GM21515 (cell line): Measurements from ENCODE around the gene EPB41L3.

ENCODE experiments used
- ATAC-seq: cut with Tn5 transposase; IDR thresholded peaks from one replicate; pipeline ENCODE4 v1.9.1; 2021; ENCODE audit not compliant: unreplicated experiment

The EPB41L3 gene

DNA sequence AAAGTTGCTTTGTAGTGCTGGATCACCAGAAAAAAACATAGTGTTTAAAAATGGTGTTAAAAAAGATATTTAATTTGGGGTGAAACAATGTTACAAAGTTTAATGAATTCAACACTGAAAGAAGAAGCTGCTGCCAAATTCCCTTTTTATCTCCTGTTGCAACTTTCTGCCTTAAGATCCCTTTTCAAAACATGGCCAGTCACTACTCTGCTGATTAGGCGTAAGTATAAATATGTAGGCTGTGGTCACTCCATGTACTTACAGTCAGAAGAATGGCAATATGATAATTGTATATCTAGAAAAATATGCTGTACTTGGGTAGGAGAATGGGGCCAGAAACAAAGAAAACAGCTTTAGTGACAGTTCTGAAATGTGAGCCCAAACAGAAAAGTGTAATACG lies 124.8 kb downstream of the EPB41L3 start:
- no peak for ATAC-seq

DNA sequence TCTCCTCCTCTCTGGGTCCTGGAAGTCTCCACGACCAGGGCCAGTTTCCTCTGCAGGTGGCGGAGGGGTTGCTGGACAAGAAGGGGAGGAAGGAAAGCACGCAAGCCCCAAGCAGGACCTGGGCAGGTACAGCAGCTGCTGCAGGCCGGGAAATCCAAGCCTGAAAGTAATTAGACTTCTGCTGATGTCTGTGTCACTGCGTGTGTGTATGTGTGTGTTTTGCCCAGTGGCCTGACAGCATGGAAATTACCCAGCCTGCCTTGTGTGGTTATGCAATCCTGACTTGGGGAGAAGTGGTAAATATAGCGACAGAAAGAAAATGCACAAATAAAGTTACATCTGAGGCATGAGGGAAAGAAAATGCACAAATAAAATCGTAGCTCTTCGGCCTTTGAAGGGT lies 126.5 kb downstream of the EPB41L3 start:
- ATAC-seq, result no peak

DNA sequence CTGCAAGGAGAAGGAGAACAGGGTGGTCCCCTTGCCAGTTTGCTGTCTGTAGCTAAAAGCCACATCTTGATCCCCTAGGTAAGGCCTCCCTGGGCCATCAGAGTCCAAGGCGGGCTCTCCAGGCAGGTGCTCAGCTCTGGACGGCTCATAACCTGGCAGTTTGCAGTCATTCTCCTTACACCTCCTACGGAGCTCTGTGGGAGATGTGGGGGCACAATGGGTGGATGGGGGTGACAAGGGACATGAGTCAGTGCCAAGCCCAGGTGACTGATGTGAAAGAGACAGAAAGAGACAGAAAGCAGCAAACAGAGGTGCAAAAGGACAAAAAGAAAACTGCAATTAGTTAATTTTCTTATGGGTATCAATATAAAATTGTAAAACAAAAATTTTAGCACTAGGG lies 127.7 kb downstream of the EPB41L3 start:
- no peak for ATAC-seq

DNA sequence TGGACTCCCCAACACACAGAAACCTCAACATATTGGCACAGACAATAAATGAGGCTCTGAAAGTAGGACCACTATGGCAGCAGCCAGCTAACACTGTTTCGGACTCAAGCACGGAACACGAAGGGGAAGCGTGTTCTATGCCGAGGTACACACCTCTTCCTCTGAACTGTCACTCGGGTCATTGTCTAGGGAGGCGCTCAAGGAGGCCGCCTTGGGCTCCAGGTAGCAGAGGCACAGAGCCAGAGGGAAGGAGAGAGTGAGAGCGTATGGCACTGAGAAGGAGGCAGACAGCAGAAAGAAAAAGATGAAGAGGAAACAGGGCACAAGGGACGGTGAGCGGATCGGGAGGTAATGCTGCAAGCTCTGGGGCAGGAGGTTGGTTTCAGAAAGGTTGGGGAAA lies 128.1 kb downstream of the EPB41L3 start:
- no peak for ATAC-seq

DNA sequence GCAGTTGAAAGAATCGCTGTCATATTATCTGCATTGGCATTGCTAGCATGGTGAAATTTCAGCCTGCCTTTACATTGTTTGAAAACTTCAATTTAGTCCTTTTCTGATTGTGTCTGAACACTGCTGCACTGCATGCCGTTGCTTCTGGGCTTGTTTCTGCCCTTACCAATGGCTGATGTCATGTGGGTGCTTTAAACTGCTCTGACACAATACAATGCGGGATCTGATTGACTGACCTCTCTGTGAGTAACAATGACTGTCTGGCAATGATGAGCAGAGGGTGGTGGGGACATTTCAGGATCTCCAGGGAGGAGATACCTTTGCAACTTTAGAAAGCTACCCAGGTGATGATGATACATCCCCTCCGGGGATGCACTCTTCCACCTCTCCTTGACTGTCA lies 128.8 kb downstream of the EPB41L3 start:
- no peak for ATAC-seq

DNA sequence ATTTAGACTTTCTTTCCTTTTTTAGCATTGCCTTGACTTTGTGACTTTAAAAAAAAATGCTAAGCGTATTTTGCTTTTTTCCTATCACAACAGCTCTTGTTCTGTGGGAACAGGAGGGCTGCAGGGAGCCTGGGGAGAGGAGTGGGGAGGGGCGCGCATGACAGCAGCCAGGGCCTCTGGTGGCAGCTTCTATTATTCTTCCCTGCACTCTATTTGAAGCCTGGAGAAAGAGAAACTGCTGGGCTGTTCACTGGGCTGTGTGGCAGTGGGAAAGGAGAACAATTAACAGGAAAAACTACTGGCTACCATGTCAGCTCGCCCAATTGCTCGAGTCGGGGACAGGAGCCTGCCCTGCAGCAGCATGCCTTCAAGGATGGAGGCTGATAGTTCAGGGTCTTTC lies 129.3 kb downstream of the EPB41L3 start:
- no peak for ATAC-seq

DNA sequence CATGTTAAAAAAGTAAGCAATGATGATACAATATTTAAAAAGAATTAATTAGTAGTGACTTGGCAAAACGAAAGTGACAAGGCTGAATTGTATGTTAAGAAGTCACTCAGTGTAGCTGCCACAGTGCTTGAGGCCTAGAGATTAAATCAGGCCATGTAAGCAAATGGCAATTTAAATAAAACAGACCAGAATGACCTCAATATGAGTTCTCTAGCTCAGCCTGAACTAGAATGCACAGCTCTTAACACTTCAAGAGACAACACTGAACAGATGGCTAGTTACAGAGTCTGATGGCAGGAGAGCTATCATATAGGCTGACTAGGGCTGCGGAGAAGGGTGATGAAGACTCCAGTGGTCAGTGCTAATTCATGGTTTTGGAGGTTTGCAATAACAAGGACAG lies 130.3 kb downstream of the EPB41L3 start:
- ATAC-seq, result no peak

DNA sequence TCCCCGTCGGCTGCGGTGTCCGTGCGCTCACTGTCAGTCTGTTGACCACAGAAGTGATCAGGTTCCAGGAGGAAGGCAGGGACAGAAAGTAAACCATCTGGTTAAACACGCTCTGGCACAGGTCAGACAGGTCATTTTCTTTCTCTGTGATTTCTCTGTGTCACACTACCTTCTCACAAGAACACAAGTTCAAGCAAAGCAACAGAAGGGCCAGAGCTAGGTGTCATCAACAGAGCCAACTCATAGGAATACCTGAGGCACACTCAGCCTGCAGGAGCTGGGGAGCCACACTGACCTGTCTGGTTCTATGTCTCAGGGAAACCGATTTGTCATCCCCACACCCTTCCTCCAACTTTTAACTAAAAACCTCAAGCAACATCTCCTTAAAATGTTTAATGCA lies 133.2 kb downstream of the EPB41L3 start:
- ATAC-seq, result no peak

DNA sequence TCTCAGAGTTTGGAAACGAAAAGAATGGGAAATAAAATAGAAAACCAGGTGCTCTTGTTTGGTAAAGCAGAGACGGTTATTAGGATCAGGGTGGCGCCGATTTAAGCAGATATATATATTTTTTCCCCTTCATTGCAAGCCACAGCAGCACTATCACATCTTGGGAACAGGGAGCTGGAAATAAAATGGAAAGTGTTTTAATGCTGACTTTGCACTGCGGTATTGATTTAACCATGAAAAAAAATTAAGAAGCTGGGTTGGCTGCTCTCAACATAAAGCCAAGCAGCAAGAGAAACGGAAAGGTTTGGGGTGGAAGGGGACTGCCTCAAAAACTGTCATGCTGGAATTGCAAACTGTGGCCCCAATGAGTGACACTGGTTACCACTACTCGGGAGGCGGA lies 145.5 kb downstream of the EPB41L3 start:
- ATAC-seq, result no peak

DNA sequence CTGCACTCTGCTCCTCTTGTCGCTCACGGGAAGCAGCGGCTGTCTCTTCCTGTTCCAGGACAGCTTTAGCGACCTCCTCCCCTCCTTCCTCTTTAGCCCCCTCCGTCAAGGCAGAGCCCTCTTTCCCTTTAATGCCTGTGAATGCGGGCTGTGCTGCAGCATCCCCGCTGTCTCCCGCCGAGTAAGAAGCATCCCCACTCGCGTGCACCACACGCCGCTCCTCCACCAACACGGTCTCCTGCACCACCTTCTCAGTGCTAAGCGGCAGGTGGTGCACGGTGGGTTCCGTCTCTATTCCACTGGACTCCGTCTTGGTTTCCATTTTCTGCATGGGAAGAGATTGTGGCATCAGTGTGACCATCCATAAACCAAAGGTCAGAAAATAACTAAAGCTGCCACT lies 146.7 kb downstream of the EPB41L3 start:
- ATAC-seq, result no peak

DNA sequence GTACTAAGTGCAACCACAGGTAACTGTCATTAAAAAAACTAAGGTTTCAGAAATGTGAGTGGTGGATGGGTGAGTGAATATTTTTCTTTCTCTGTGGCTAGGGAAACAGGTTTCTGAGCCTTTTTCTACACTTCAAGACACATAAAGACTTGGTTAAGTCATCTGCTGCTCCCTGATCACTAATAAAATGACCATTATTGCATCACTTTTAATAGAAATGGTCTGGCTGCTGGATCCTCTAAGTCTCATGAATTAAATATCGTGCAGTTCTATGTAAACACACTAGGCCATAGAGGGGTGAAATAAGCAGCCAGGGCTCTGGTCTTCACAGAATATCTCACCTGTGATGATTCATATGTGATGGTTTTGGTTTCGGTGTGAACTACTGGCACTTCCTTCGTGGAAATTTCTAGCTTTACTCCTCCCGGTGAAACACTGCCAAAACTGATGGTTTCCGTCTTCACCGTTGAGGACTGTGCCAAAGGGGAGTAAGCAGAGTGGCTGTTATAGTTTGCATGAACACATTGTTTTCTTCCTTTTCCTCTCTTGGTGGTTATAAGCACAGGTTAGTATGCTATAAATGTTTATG lies 147.8 kb downstream of the EPB41L3 start:
- no peak for ATAC-seq

DNA sequence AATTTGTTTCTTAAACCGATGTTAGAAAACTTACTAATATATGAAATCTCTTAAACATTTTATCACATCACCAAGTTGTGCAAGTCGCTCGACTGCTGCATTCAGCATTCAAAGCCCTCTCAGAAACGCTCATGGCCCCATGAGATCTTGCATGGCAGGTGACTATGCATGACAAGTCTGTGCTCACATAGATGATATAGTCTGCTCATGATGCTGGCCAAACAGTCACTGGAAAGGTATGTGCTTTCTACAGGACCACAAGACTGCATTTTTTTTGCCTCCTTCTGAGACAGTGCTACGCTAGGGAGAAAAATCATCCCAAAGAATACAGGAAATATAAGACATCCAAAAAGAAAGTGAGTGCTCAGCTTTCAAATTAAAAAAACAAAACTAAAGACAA lies 150.0 kb downstream of the EPB41L3 start:
- no peak for ATAC-seq

DNA sequence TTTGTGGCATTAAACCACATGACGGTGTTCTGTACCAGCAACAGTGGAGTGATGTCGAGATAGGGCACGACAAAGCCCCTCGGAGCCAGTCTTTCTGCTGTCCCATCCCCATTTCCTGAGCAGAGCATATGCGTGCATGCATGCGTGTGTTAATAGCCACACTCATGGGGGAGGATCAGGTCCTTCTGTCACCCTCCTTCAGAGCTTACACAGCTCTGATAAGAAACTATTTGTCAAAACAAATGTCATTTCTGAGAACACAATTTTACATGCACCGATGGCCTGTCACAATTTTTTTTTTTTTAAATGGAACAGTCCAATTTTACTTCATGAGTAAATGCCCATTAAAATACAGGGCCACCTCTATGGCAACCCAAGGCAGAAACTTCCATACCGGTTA lies 152.4 kb downstream of the EPB41L3 start:
- ATAC-seq, result no peak

DNA sequence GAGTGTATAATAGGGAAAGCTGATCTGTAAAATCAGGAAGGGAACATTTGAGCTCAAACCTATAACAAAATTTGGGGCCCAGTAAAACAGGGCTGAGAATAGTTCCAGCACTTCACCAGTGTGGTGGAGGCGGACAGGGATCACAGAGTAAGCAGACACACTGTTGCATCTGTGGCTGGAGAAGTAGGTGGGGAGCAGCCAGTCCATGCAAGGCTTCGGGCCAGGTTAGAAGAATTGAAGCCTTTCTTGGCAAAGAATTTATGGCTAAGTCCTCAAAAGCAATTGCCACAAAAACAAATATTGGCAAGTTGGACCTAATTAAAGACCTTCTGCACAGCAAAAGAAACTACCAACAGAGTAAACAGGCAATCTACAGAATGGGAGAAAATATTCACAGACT lies 154.4 kb downstream of the EPB41L3 start:
- ATAC-seq, result no peak

DNA sequence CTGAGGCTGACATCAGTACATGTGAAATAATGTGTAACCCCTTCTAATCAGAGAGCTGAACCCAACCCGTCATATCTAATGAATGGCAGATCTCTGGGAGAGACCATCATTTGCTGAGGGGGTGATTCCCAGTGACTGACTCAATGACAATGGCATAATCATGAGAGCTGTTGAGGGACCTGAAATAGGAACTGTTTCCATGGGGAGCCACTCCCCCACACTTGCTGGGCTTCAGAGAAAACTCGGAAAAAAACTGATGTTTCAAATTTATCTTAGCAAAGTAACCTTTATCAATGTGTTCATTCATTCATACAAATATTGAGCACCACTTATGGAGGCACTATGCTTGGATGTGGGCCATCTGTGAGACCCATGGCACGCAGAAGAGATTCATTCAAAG lies 154.9 kb downstream of the EPB41L3 start:
- ATAC-seq, result no peak

DNA sequence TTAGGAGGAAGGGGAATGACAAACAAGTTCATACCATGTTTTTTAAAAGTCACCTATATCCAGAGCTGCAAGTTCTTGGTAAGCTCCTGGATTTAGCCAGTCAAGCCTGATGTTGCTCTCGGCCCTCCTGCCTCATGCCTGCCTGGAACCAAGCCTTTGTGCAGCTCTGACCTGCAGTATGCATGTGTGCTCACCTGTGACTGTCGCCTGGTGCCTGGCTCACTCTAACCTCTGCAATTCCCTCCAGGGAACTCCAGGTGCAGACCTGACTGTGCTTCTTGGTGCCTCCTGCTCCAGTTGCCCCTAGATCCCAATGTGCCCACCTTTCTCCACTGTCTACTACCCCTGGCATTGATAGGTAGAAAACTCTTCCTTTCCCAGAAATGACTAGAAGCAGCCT lies 163.2 kb downstream of the EPB41L3 start:
- no peak for ATAC-seq

DNA sequence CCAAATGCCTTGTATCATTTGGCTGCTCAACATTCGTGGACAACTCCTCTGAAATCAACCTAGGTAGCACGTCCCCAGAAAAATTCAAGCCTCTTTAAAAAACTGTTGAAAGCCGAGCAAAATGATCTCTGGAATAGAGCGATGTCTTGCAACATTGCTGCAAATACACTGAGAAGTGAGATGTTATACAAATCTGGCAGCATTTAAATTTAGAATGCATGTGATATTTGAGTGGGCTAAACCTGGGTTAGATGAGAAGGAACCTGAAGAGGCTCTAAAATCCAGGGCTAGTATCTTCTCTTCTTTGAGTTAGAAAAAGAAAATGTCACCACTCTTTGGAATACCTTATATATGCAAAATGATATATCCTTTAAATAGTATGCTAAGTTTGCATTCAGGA lies 166.8 kb downstream of the EPB41L3 start:
- ATAC-seq, result no peak

DNA sequence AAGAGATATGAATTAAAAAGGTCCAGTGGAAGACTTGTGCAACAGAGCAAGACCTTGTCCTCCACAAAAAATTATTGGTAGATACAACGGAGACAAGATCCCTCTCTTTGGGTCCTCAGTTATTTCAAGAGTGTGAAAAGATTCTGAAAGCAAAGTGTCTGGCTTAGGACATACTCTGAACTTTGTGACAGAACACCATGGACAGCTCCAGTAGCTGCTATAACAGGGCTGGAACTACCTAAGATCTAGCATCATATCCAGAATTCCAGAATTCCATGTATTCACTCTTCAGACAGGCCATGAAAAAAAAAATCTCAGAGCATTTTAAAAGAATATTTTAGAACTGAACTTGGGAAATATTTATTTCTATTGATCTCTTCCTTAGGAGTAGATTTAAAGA lies 173.5 kb downstream of the EPB41L3 start:
- ATAC-seq, result no peak

DNA sequence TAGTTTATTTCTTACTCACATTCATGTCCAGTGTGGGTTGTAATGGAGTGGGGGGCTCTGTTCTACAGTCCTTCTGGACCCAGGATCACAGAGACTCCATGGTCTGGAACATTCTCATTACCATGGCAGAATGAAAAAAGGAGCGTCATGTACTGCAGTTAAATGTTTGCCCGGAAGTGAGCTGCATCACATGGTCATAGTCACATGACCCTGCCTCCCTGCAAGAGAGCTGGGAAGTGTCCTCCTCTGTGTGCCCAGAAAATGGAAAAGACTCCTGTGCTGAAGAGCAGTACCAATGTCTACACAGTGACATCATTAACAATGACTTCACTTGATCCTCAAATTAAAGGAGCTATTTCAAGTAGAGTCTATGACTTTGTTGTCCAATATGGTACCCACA lies 174.3 kb downstream of the EPB41L3 start:
- ATAC-seq, result no peak

DNA sequence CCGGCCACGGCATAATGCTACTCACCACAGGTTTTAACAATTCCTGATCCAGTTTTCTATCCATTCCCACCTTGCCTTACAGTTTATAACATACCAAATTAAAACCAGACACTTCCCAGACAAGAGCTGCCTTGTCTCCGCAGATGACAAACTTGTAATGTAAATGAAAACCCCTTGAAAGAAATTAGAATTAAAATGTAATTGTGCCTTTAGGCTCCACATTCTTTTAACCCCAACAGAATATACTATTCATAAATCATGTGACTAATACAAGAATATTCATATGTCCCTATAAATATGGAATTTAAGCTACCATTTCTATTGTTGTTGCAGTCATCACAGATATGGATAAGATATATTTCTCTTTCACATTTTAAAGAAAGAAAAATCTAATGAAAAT lies 178.4 kb downstream of the EPB41L3 start:
- no peak for ATAC-seq

DNA sequence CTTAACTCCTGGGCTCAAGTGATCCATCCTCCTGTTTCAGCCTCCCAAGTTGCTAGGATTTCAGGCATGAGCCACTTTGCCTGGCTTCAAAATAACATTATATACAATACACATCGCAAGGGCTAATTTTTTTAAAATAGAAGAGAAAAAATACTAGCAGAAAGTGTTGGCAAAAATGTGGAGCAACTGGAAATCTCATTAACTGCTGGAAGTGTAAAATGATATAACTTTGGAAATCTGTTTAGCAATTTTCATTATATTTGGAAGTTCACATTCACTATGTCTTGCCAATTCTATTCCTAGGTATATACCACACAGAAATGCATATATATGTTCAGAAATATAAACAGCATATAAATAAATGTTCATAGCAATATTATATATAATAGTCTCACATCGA lies 193.2 kb downstream of the EPB41L3 start:
- ATAC-seq, result no peak
